ENCODE results near the gene SIX5. TPM values are rescaled to one million over a fixed set of nuclear protein-coding genes. Genes with fewer than 3 reads are reported as not detected.
A peak's percentile ranks its signal among the peaks of the same experiment; 100 is the strongest.
"Not testable (repeated sequence)": the region's sequence is repeated elsewhere in the genome, so short reads cannot be mapped to it uniquely, and the experiment has no call there.

SIX5 gene
- total RNA-seq, 1 experiment from 2014 or later: 22.1 TPM

GRCh38 chr19:45764945-45765701 lies 3.9 kb downstream of the SIX5 start:
- no peak for DNase-seq (ENCODE audit: low spot score)
- in situ Hi-C loops (cut with HindIII; ENCODE audit: low sequenced_read_pairs): no loop called here

DNA sequence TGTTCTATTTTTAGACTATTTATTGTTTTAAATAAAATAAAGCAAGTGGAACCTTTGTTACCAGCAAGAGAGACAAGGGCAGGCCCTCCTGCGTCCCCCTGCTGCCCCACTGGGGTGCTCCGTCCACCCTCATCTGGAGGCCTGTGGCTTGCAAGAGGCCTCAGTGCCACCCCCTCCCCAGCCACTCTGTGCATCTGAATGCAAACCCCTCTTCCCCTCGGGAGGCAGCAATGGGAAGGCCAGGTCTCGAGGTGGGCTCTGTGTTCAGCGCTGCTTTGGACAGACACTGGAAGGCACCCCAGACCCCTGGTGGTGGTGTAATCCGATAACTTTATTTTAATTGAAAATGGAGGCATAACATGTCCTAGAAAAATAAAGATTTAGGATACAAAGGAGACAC lies 4.6 kb downstream of the SIX5 start:
- DNase-seq (ENCODE audit: low spot score): no peak

GRCh38 chr19:45763691-45764294 lies 5.3 kb downstream of the SIX5 start:
- no peak for DNase-seq (ENCODE audit: low spot score)
- in situ Hi-C loops (cut with HindIII; ENCODE audit: low sequenced_read_pairs): no loop called here

More for the DNA sequence above, 4.6 kb downstream of the SIX5 start:
- in situ Hi-C loops (cut with HindIII; ENCODE audit: low sequenced_read_pairs): no loop called here

DNA sequence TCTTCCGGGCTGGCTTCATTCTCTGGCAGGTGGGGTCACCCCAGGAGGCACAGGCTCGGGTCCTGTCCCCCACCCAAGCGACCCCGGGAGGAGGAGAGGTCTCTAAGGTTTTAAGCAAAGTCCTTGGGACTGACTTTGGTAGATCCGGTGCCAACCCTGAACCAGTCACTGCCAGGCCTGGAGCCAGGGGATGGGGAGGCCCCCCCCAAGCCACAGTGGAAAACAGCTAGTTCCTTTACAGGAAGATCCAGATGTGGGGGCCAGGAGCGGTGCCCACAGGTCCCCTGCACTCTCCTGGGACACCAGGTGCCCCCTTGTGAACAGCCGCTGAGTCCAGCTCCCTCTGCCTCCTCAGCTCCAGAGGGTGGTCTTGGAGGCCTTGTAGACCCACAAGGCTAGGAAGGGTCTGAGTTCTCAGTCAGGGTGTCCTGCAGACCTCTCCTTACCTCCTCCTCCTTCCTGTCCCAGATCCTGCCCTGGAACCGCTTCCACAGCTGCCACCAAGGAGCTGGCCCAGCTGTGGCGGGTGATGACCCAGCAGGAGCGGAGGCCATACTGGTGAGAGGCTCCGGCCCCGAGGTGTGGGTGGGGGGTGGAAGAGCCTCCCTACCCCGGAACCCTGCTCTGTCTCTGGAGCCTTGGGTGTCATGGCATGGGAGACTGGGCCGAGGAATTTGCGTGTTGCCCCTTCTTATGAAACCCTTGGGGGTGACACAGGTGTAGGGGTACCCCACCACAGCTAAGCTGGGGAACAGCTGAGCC lies 6.0 kb downstream of the SIX5 start:
- in situ Hi-C loops (cut with HindIII; ENCODE audit: low sequenced_read_pairs): no loop called here
- DNase-seq (ENCODE audit: low spot score): no peak

GRCh38 chr19:45761714-45762113 lies 7.3 kb downstream of the SIX5 start:
- DNase-seq (ENCODE audit: low spot score): no peak
- in situ Hi-C loops (cut with HindIII; ENCODE audit: low sequenced_read_pairs): no loop called here

DNA sequence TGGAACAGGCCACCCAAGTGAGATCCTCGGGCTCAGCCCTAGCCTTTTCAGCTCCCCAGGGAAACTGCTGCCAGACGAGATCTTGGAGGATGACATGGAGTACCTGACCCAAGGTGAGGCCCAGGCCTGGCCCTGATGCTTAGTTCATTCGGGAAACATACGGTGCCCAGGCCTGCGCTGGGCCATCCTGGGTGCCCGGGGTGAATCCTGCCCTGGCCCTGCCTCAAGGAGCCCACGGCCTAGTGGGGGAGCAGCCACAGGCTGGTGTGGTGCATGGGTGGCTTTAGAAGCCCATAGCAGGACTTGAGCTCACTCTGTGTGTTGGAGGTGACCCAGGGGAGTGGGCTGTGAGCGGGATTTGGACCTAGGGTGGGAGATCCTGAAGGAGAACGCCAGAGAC lies 10.1 kb downstream of the SIX5 start:
- no peak for DNase-seq (ENCODE audit: low spot score)
- in situ Hi-C loops (cut with HindIII; ENCODE audit: low sequenced_read_pairs): no loop called here

DNA sequence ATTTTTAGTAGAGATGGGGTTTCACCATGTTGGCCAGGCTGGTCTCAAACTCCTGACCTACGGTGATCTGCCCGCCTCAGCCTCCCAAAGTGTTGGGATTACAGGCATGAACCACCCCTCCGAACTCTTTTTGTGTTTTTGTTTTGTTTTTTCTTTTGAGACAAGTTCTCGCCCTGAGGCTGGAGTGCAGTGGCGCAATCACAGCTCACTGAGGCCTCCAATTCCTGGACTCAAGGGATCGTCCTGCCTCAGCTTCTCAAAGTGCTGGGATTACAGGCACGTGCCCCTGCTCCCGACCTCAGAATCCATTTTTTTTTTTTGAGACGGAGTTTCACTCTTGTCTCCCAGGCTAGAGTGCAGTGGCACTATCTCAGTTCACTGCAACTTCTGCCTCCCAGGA lies 11.4 kb downstream of the SIX5 start:
- DNase-seq (ENCODE audit: low spot score): no peak
- in situ Hi-C loops (cut with HindIII; ENCODE audit: low sequenced_read_pairs): no loop called here

GRCh38 chr19:45754323-45754722 lies 14.7 kb downstream of the SIX5 start:
- in situ Hi-C loops (cut with HindIII; ENCODE audit: low sequenced_read_pairs): no loop called here
- DNase-seq (ENCODE audit: low spot score): no peak

- DNase-seq (ENCODE audit: low spot score): no peak
- in situ Hi-C loops (cut with HindIII; ENCODE audit: low sequenced_read_pairs): no loop called here
Observed at GRCh38 chr19:45753548-45753947, 15.5 kb downstream of the SIX5 start.

DNA sequence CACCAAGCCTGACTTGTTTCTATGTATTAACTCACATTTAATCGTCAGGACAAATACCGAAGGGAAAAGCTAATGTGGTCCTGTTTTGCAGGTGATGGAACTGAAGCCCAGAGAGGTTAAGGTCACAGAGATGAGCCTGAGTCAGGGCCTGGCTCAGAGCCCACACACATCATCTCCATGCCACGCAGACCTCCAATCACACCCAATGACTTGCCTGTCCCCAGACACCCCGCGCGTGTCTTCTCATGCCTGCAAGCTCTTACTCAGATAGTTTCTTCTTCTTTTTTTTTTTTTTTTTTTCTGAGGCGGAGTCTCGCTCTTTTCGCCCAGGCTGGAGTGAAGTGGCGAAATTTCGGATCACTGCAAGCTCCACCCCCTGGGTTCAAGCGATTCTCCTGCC lies 16.4 kb downstream of the SIX5 start:
- in situ Hi-C loops (cut with HindIII; ENCODE audit: low sequenced_read_pairs): no loop called here
- DNase-seq (ENCODE audit: low spot score): no peak

- DNase-seq (ENCODE audit: low spot score); in situ Hi-C loops (cut with HindIII; ENCODE audit: low sequenced_read_pairs): not testable (repeated sequence)
Observed at GRCh38 chr19:45751483-45751882, 17.6 kb downstream of the SIX5 start.

DNA sequence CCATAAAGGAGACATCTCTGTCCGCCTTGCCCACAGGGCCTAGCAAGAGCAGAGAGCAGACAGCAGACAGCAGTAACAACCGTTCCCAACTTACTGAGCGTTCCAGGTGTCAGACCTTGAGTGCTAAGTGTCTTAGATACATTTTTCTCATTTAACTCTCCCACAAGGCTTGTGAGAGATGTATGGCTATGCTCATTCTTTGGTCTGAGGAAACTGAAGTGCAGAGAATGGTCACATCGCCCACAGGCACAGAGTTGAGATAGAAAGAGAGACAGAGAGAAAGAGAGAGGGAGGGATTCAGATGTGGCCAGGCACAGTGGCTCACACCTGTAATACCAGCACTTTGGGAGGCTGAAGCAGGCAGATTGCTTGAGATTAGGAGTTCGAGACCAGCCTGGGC lies 21.5 kb downstream of the SIX5 start:
- in situ Hi-C loops (cut with HindIII; ENCODE audit: low sequenced_read_pairs): no loop called here
- DNase-seq (ENCODE audit: low spot score): no peak

GRCh38 chr19:45746866-45747265 lies 22.2 kb downstream of the SIX5 start:
- DNase-seq (ENCODE audit: low spot score): no peak
- in situ Hi-C loops (cut with HindIII; ENCODE audit: low sequenced_read_pairs): no loop called here

GRCh38 chr19:45745606-45746005 lies 23.4 kb downstream of the SIX5 start:
- DNase-seq (ENCODE audit: low spot score): no peak
- in situ Hi-C loops (cut with HindIII; ENCODE audit: low sequenced_read_pairs): no loop called here

DNA sequence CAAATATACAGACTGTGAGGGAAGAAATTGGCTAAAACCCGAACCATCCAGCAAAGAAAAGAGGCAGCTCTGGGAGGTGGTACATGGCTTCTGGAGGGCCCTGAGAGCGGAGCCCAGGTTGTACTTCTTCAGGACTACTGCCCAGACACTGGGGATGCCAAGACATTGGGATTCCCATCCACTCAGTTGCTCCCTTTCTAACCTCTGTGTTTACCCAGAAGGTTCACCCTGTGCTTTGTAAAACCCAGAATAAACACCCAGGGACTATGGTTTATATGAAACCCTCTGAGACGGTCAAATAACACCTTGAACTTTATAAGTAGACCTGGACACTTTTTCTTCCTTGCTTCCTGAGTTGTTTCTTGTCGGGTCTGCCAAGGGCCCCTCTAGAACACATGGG lies 26.1 kb downstream of the SIX5 start:
- DNase-seq (ENCODE audit: low spot score): no peak
- in situ Hi-C loops (cut with HindIII; ENCODE audit: low sequenced_read_pairs): no loop called here

DNA sequence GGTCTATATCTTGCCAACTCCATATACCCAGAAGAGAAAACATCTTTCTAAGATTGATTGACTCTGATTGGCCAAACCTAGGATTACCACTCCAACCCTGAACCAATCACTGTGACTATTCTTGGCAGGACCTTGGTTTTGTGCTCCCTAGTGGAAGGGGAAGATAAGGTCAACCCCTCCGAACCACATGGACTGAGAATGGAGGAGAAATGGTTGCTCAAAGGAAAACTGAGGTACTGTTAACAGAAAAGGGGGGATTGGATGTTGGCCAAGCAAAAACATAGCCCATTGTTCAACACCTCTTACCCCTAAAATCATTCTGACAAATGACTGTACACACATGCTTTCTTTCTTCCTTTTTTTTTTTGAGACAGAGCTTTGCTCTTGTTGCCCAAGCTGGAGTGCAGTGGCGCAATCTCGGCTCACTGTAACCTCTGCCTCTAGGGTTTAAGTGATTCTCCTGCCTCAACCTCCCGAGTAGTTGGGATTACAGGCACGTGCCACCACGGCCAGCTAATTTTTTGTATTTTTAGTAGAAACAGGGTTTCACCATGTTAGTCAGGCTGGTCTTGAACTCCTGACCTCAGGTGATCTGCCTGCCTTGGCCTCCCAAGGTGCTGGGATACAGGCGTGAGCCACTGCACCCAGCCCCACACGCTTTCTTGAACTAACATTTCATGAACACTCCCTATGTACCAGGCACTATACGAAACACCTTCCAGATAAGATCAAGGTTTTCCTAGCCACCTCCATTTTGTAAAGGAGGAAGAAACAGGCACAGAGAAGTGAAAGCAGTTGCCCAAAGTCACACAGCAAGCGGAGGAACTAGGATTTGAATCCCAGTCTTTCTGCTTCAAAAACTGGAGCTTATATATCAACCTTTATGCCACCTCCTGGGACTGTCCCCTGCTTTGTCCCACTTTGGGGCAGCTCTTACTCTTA lies 29.3 kb downstream of the SIX5 start:
- no peak for DNase-seq (ENCODE audit: low spot score)

DNA sequence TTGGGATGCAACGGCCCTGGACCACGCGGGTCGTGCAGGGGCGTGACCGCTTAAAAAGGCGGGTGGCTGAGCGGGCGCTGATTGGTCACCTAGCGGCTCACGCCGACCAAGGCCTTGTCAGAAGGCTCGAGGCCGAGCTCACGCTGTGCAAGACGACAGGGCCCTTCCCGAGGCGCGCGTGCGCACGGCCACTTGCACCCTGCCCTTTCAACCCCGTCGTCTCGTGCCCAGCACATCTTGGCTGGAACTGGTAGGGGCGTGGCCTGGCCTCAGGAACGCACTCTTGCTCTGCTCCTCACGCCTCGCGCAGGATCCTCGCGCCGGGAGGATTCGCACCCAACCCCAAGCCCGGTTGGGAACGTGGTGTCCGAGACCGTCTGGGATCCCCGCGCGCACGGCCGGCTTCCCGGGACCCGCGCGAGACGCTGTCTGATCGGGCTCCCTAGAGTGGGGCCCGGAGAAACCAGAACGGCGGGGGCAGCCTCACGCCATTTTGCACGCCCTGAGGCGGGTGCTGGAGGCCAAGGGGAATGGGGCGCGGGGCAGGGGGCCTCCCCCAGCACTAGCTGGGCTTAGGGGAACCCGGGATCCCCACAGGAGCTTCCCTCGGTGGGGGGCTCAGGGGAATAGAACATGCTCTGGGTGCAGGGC lies 35.8 kb downstream of the SIX5 start, which contains the start of gene MEIOSIN:
MEIOSIN (plus strand) TSS at position 280 of the 651 bp plus-strand sequence. CDS start 1,938 bp downstream, outside the sequence.
- in situ Hi-C loops (cut with HindIII; ENCODE audit: low sequenced_read_pairs): no loop called here
- no peak for DNase-seq (ENCODE audit: low spot score)

More for the DNA sequence above, 29.3 kb downstream of the SIX5 start:
- in situ Hi-C loops (cut with HindIII; ENCODE audit: low sequenced_read_pairs): no loop called here

DNA sequence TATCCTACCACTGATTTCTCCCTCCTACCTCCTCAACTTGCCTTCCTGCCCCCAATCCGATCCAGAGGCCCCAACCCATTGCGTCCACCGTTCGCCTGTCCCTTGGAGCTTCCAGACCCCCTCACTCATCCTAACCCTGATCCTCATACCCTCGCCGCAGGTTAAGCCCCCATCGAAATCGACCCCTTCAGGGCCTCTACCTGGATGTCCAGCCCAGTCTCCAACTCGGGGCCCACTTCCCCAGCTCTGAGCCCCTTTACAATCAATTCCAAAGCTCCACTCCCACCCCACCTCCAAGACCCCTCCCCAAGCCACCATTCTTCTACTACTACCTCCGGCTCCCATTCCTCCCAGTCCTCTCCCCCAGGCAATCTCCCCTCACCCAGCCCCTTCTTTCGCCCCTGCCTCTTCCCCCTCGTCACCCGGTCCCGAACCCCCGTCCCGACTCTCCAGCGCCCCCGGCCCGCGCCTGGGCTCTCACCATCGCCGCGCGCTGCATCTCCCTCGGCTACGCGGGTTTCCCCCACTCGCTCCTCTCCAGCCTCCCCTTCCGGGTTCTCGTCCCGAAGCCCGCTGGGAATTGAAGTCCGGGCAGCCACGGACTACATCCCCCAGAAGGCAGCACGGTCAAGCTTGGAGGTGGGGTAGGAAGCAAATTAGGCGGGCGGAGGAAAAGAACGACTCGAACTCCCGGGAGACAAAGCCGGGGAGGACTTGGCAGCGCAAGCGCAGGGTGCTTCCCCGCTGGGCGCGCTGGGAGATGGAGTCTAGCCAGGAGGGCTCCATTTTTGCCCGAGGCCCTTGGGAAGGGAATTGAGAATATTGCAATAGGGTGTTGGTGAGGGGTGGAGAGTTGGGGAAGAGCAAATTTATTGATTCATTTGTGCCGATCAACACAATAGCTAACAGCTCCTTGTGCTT lies 38.4 kb downstream of the SIX5 start, which contains the start of gene FBXO46:
FBXO46 (minus strand) TSS at position 529 of the 921 bp plus-strand sequence. CDS start 17,401 bp downstream, outside the sequence.
- peak; percentile 96 for DNase-seq (ENCODE audit: low spot score)
- in situ Hi-C loops (cut with HindIII; ENCODE audit: low sequenced_read_pairs): no loop called here

Data from G401 (cell line).